GM19240 (cell line): ENCODE results near the gene JAKMIP1.

Experiments
- DNase-seq: peaks from one replicate; pipeline ENCODE4 v3.0.0; 2011; ENCODE audit warnings: low spot score; ENCODE audit not compliant: insufficient read length

Gene JAKMIP1

GRCh38 chr4:6121941-6122340 lies 78.4 kb downstream of the JAKMIP1 start:
- DNase-seq = no peak

GRCh38 chr4:6121276-6121850 lies 79.0 kb downstream of the JAKMIP1 start:
- no peak for DNase-seq

GRCh38 chr4:6120361-6120760 lies 80.0 kb downstream of the JAKMIP1 start:
- DNase-seq = no peak

GRCh38 chr4:6119507-6120020 lies 80.8 kb downstream of the JAKMIP1 start:
- no peak for DNase-seq

GRCh38 chr4:6118201-6118600 lies 82.1 kb downstream of the JAKMIP1 start:
- no peak for DNase-seq

GRCh38 chr4:6116696-6117285 lies 83.6 kb downstream of the JAKMIP1 start:
- no peak for DNase-seq

GRCh38 chr4:6115746-6116586 lies 84.4 kb downstream of the JAKMIP1 start:
- DNase-seq = no peak

GRCh38 chr4:6115342-6115741 lies 85.0 kb downstream of the JAKMIP1 start:
- DNase-seq = no peak

GRCh38 chr4:6114601-6115000 lies 85.7 kb downstream of the JAKMIP1 start:
- DNase-seq = no peak

- no peak for DNase-seq
These were observed 86.2 kb downstream of the JAKMIP1 start for GRCh38 chr4:6114181-6114580.

GRCh38 chr4:6113641-6114040 lies 86.7 kb downstream of the JAKMIP1 start:
- no peak for DNase-seq

- DNase-seq = no peak
These were observed 87.6 kb downstream of the JAKMIP1 start for GRCh38 chr4:6112606-6113290.

GRCh38 chr4:6111354-6111960 lies 88.9 kb downstream of the JAKMIP1 start:
- no peak for DNase-seq

- DNase-seq = no peak
These were observed 89.5 kb downstream of the JAKMIP1 start for GRCh38 chr4:6110681-6111353.

GRCh38 chr4:6109842-6110560 lies 90.3 kb downstream of the JAKMIP1 start:
- DNase-seq = no peak

- DNase-seq = no peak
These were observed 92.5 kb downstream of the JAKMIP1 start for GRCh38 chr4:6107886-6108285.

GRCh38 chr4:6107114-6107791 lies 93.1 kb downstream of the JAKMIP1 start:
- no peak for DNase-seq

- no peak for DNase-seq
These were observed 94.2 kb downstream of the JAKMIP1 start for GRCh38 chr4:6106156-6106555.

- DNase-seq = no peak
These were observed 94.9 kb downstream of the JAKMIP1 start for GRCh38 chr4:6105311-6105911.
